H1 (cell line): ENCODE measurements around the gene CDK19. TPM values are rescaled to one million over a fixed set of nuclear protein-coding genes. Genes with fewer than 3 reads are reported as not detected.

Experiments
- CEBPB ChIP-seq: IDR thresholded peaks from 2 replicates; pipeline ENCODE4 v1.6.1; 2012; ENCODE audit warnings: low read depth, low read length
- CHD1 ChIP-seq: IDR thresholded peaks from 2 replicates; pipeline ENCODE4 v1.6.1; 2012; ENCODE audit warnings: low read depth, low read length, improper control_type of control experiment
- polyA plus RNA-seq, 7 experiments: library from polyadenylated mRNA; depleted of rRNA in 3 of 7; stranded (reverse) in 5 of 7; unstranded in 2 of 7; fragments of >200 nt in 5 of 7; fragments of 200-250 nt in 2 of 7; gene quantifications; 1 replicate in 5 of 7; 2 replicates in 1 of 7; 4 replicates in 1 of 7; pipeline versions ENCODE4 v1.2.1 to v1.2.3, GENCODE V29; 2011 to 2013; ENCODE audit warnings: missing spikeins in 2 of 7, mixed read lengths in 2 of 7
- total RNA-seq: library from RNA; stranded (reverse); fragmentation: NEBNext Ultra II Directional; extraction: Animal tissue kit (Norgen Biotek cat#: 25700); gene quantifications from 2 replicates; pipeline ENCODE4 v1.2.1, GENCODE V29; 2021
- TF ChIP-seq, protein P1 (sequence below), 3 experiments: IDR thresholded peaks; 1 replicate in 2 of 3; 2 replicates in 1 of 3; pipeline versions ENCODE4 v1.5.1 to v1.6.1; 2011; ENCODE audit warnings: low read length in 3 of 3, mild to moderate bottlenecking in 3 of 3, inconsistent platforms in 2 of 3, low read depth in 1 of 3, moderate library complexity in 1 of 3; ENCODE audit not compliant: insufficient read depth in 1 of 3; ENCODE audit errors: control extremely low read depth in 1 of 3

CDK19 gene
- total and polyA plus RNA-seq, 2 of the 8 experiments (the other 6 are each of a cell fraction or from before 2014, with no cell fraction given) = 4.9 to 12.6 TPM

- TF ChIP-seq CEBPB (no peak), CHD1 (no peak)
- TF ChIP-seq, protein P1, sequence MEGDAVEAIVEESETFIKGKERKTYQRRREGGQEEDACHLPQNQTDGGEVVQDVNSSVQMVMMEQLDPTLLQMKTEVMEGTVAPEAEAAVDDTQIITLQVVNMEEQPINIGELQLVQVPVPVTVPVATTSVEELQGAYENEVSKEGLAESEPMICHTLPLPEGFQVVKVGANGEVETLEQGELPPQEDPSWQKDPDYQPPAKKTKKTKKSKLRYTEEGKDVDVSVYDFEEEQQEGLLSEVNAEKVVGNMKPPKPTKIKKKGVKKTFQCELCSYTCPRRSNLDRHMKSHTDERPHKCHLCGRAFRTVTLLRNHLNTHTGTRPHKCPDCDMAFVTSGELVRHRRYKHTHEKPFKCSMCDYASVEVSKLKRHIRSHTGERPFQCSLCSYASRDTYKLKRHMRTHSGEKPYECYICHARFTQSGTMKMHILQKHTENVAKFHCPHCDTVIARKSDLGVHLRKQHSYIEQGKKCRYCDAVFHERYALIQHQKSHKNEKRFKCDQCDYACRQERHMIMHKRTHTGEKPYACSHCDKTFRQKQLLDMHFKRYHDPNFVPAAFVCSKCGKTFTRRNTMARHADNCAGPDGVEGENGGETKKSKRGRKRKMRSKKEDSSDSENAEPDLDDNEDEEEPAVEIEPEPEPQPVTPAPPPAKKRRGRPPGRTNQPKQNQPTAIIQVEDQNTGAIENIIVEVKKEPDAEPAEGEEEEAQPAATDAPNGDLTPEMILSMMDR (IDR thresholded peaks at IDR 0.05; ENCODE audit: control extremely low read depth in 1 of 3, insufficient read depth in 1 of 3, low read depth in 1 of 3, low read length in 3 of 3) = no peak
Observed at GRCh38 chr6:110649704-110650103, 165.6 kb downstream of the CDK19 start (continued).
